T-helper 1 cell treated with Interleukin-12 subunit alpha and Interleukin-12 subunit beta and Interleukin-4 antibody, amounts not matched to agents 30 ng/mL and 1 ng/mL, for 36 hours (primary cell): Measurements from ENCODE around the gene CST9. TPM values are rescaled to one million over a fixed set of nuclear protein-coding genes. Genes with fewer than 3 reads are reported as not detected.
"Not testable (repeated sequence)": the region's sequence is repeated elsewhere in the genome, so short reads cannot be mapped to it uniquely, and the experiment has no call there.

Experiments
- intact Hi-C: fragments of 100-400 bp; cut with micrococcal nuclease; formaldehyde crosslinking; loops from one replicate; pipeline ENCODE4 v1.15.1; 2024
- total RNA-seq: library from RNA; stranded (reverse); gene quantifications from 2 replicates; pipeline ENCODE4 v1.2.3, GENCODE V29; 2022

Gene CST9
- total RNA-seq, 1 donor from 2014 or later = not detected

GRCh38 chr20:23637282-23638221, 31.8 kb upstream of the CST9 start, which contains the start of gene CST3:
TSS of gene CST3 (minus strand) at chr20:23637955. CDS start at chr20:23637862, 93 bp downstream.
- intact Hi-C loops = no loop called here

DNA sequence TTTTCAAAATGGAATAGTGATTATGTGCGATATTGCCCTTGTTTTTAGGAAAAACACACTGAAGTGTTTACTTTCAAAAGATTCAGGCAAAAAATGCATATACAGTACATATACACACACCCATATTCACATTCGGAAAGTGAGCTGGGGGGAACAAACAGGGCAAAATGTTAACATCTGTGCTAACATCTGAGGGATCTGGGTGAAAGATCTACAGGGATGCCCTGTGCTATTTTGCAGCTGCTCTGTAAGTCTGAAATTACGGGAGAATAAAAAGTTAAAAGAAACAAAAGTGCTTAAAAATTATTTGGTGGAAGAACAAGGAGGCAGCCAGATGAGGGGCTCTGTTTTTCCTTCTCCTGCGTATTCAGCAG, 31.2 kb upstream of the CST9 start:
- intact Hi-C loops = no loop called here

DNA sequence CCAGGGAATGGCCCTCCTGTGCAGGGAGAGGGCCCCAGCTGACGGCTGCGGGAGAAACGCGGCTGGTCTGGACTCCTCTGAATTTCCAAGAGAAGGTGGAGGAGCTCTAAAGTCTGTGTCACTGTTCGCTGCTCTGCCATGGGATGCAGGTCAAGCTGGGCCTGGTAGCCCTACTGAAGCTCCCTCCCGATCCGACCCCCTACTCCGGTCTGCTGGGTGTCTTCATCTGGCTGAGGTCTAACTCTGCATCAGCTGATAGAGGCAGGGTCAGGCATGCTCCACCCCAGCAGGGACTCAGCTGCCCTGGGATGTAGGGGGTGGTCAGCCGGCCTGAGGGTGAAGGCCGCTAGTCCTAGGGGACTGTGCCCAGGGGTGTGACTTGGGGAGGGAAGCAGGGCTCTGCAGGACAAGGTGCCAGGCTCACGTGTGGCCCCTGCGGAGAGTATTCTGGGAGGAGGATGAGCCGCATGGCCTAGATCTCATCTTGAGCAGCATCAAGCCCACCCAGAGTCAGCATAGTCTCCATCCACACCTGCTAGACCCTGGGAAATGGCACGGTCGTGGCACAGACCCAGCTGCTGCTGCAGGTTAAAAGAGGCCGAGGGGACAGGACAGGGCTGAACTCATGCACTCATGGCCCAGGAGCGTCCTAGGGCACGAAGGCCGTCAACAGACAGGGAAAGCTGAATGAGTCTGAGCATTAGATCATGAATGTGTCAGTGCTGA, 30.6 kb upstream of the CST9 start:
- intact Hi-C loops = no loop called here

- intact Hi-C loops = not testable (repeated sequence)
Observed at GRCh38 chr20:23635768-23636090, 30.0 kb upstream of the CST9 start.

GRCh38 chr20:23634985-23635767, 29.5 kb upstream of the CST9 start:
- intact Hi-C loops = no loop called here

DNA sequence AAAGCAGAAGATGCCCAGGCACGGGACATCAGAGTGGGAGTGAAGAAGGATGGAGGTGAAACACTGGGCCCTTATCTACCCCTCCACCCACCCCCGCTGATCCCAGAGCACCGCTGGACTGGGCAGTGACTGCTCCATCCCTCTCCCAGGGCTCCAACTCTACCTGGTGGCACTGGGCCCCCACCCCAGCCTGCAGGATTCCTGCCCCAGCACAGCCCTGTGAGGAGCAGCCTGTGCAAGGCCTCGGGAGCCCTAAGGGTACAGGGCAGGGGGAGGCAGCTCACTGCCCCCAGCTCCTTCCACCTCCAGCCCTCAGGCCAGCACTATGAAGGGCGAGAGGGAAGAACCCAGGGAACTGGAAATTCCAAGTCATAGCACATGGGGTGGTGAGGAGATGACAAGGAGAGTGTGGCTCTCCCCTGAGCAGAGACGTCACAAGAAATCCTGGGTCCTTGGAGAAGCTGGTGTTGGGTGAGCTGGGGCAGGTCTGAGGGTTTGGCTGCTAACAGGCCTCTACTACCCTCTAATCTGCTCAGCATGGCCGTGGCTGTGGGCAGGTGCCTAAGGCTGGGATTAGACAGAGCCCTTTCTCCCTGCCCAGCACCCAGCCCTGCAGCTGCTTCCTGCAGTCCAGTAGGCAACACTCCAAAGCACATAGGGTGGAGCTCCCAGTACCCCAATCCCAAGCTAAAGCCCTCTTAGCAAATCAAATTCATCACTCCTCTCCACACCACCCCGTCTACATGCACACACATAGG, 28.5 kb upstream of the CST9 start:
- intact Hi-C loops = no loop called here

- intact Hi-C loops = no loop called here
Observed at GRCh38 chr20:23632711-23633573, 27.2 kb upstream of the CST9 start.

DNA sequence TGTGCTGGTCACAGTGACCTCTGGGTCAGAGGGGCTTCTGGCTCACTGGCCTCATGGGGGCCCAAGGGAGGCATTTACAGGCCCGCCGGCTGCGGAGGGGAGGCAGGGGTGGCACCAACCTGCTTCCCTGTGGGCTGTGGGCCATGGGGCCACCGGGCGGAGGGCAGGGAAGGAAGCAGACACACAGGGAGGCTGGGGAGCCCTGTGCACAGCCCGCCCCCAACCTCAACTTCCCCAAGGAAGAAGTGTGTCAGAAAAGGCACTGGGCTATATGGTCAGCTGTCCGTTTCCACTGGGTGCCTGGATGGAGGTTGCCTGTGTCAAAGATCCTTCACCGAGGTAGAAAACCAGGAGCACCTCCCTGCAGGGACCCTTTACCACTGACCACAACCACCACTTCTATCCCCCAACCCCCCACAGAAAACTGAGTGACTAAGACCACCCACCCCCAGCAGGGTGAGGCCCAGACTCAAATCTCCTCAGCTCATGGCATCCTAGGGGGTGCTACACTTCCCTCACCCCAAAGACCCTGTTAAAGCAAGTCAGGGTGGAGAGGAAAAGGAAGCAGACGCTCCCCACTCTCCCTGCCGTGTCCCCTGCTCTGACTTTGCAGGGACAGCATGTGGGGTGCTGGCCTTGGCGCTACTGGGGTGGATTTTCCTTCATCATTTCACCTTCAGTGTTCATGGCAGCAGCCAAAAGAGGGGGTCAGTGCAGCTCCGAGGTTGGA, 26.4 kb upstream of the CST9 start:
- intact Hi-C loops = no loop called here

DNA sequence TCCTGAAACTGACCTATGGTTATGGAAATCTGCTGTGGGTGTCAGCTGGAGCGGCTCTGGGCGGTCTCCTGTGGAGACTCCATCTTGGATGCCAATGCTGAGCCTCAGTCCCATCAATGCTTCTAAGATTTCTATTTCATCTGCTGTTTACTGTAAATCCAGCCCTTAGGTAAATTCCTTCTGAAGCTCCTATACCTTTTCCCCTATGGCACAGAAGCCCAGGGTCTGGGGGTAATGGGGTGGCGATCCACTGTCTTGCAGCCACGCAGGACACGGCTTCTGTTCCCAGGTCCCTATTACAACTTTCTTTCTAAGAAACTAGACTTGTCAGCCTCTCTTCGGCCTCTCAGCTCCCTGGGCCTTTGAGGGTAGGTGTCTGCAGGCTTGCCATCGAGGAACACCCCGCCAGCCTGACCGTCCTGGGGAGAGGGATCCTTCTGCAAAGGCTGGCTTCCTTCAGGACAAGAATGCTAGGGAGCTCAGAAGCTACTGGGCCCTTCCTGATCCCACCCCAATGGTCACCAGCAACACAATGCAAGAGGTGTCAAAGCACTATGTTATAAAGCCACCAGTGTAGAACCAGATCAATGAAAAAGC, 25.6 kb upstream of the CST9 start:
- intact Hi-C loops = no loop called here

- intact Hi-C loops = no loop called here
Observed at GRCh38 chr20:23630392-23630849, 24.7 kb upstream of the CST9 start.

GRCh38 chr20:23629542-23630391, 24.1 kb upstream of the CST9 start:
- intact Hi-C loops = no loop called here

- intact Hi-C loops = no loop called here
Observed at GRCh38 chr20:23629017-23629541, 23.4 kb upstream of the CST9 start.

- intact Hi-C loops = no loop called here
Observed at GRCh38 chr20:23628402-23629016, 22.8 kb upstream of the CST9 start.

DNA sequence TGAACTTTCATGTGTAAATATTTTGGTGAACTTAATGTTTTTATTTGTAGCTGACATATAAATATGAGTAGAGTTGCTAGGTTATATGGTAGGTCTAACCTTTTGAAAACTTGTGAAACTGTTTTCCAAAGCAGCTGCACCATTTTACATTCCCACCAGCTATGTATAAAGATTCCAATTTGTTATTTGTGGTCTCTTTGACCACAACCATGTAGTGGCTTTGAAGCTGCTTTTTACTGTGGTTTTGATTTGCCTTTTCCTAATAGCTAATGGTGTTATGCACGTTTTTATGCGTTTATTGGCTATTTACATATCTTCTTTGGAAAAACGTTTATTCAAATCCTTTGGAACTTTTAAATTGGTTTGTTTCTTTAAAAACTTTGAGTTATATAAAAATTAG, 21.8 kb upstream of the CST9 start:
- intact Hi-C loops = no loop called here

GRCh38 chr20:23626040-23626620, 20.4 kb upstream of the CST9 start:
- intact Hi-C loops = no loop called here

GRCh38 chr20:23625236-23625964, 19.7 kb upstream of the CST9 start:
- intact Hi-C loops = no loop called here
